GM12892 (cell line): ENCODE measurements around the gene RBM8A.

Experiments
- POLR2A ChIP-seq: IDR thresholded peaks from 2 replicates; pipeline ENCODE4 v1.6.1; 2011; ENCODE audit warnings: low read depth, low read length, control low read depth
- POLR2AphosphoS5 ChIP-seq: IDR thresholded peaks from 2 replicates; pipeline ENCODE4 v1.6.1; 2011; ENCODE audit warnings: low read depth, low read length, control low read depth
- TAF1 ChIP-seq: IDR thresholded peaks from 2 replicates; pipeline ENCODE4 v1.6.1; 2011; ENCODE audit warnings: low read depth, mild to moderate bottlenecking, control low read depth, low read length, borderline replicate concordance

GRCh38 chr1:145936247-145936646 lies 9.0 kb upstream of the RBM8A start:
- TF ChIP-seq TAF1 = no peak
- no peak for TF ChIP-seq POLR2A
- TF ChIP-seq POLR2AphosphoS5 = no peak
